GM21447 (cell line): ENCODE measurements around the gene KLHL13.

Experiments
- ATAC-seq: cut with Tn5 transposase; IDR thresholded peaks from one replicate; pipeline ENCODE4 v1.9.1; 2021; ENCODE audit not compliant: unreplicated experiment

The KLHL13 gene

GRCh38 chrX:117895418-117895817, 221.2 kb downstream of the KLHL13 start:
- ATAC-seq = no peak

GRCh38 chrX:117892469-117892868, 224.1 kb downstream of the KLHL13 start:
- no peak for ATAC-seq

- no peak for ATAC-seq
Observed at GRCh38 chrX:117871796-117872195, 244.8 kb downstream of the KLHL13 start.

GRCh38 chrX:117860517-117860916, 256.1 kb downstream of the KLHL13 start:
- no peak for ATAC-seq

- ATAC-seq = no peak
Observed at GRCh38 chrX:117854806-117855205, 261.8 kb downstream of the KLHL13 start.

- no peak for ATAC-seq
Observed at GRCh38 chrX:117851025-117851424, 265.6 kb downstream of the KLHL13 start.
